K562 treated with DMSO at 1 percent for 12 hours (cell line): ENCODE results near the gene MUC21. TPM values are rescaled to one million over a fixed set of nuclear protein-coding genes. Genes with fewer than 3 reads are reported as not detected.

Experiments
- total RNA-seq: library from RNA; unstranded; fragments of 300-600 nt; gene quantifications from 2 replicates; pipeline ENCODE4 v1.2.3, GENCODE V29; 2022; ENCODE audit not compliant: insufficient read depth

MUC21 gene
- not detected in 2 replicates for total RNA-seq

DNA sequence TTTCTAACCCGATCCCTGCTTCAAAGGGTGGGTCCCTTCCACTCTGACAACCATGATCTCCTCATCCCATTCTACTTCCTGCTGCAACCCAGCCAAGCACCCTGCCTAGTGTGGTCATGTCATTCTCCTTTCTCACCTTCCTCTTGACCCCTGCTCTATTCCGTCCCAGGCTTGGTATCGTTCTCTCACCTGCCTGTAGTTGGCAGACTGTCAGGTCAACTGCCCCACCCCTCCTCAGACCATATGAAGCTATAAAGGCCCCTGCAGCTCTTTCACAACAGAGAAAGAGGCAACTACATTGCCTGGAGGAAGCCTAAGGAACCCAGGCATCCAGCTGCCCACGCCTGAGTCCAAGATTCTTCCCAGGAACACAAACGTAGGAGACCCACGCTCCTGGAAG lies at the start of gene MUC21:
Gene MUC21, plus strand, starts transcription at position 280 of the 400 bp plus-strand sequence. CDS start 241 bp downstream, outside the sequence.

DNA sequence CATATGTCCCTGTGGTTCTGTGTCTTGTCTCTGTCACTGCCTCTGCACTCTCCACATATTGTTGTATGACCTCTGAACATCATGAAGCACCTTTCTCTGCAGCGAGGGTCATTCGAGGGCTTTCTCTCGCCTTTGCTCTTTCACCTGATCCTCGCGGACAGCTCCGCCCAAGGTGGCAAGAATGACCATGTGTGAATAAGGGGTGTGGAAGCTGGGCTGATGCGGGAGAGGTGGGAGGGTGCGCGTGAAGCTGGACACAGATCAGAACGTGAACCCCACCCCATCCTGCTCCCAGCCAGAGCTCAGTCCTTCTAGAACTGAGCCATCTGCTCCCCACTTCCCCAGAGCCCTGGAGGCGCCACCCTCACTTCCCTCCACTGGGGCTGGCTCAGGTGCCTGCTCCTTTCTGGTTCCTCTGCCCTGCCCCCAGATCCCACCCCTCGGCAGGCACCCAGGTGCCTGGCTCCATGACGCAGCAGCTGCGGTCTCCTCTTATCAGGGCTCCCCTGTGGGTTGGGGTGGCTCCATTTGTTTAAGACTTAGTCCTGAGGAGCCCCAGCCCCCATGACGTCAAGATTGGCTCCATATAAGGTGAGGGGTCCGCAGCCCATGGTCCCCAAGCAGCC lies 43.0 kb upstream of the MUC21 start, which contains the start of gene MUCL3:
Gene MUCL3, plus strand, starts transcription at position 613 of the 626 bp plus-strand sequence. CDS start 27 bp downstream, outside the sequence.

GRCh38 chr6:31010393-31011060 lies 27.0 kb downstream of the MUC21 start, which contains the start of gene MUC22:
Gene MUC22 (plus strand): TSS chr6:31010474. CDS start chr6:31010707, 233 bp downstream.

Other genes starting within 250 kb of the MUC21 start
- 233 and 258 TPM in 2 replicates for gene FLOT1, start 241.0 kb upstream of the MUC21 start, total RNA-seq
- gene IER3, start 239.2 kb upstream of the MUC21 start, total RNA-seq, result 157 and 175 TPM in 2 replicates
- 35.9 and 63.9 TPM in 2 replicates for gene DDR1, start 99.2 kb upstream of the MUC21 start, total RNA-seq
- gene GTF2H4, start 75.5 kb upstream of the MUC21 start, total RNA-seq, result 39.6 and 47.7 TPM in 2 replicates
- gene VARS2, start 69.5 kb upstream of the MUC21 start, total RNA-seq, result 27.0 and 53.9 TPM in 2 replicates
- not detected in 2 replicates for gene SFTA2, start 51.5 kb upstream of the MUC21 start, total RNA-seq
- not detected in 2 replicates for gene MUCL3, start 42.7 kb upstream of the MUC21 start, total RNA-seq
- not detected in 2 replicates for gene MUC22, start 26.8 kb downstream of the MUC21 start, total RNA-seq
- not detected in 2 replicates for gene C6orf15, start 128.9 kb downstream of the MUC21 start, total RNA-seq
- not detected in 2 replicates for gene PSORS1C1, start 131.1 kb downstream of the MUC21 start, total RNA-seq
- not detected in 2 replicates for gene CDSN, start 136.7 kb downstream of the MUC21 start, total RNA-seq
- not detected in 2 replicates for gene PSORS1C2, start 155.3 kb downstream of the MUC21 start, total RNA-seq
- 25.7 and 35.1 TPM in 2 replicates for gene CCHCR1, start 174.1 kb downstream of the MUC21 start, total RNA-seq
- 46.9 and 91.4 TPM in 2 replicates for gene TCF19, start 174.9 kb downstream of the MUC21 start, total RNA-seq
- gene POU5F1, start 187.0 kb downstream of the MUC21 start, total RNA-seq, result 0.56 TPM in 1 of 2 replicates, not detected in the other